SIG-M5 (cell line): Measurements from ENCODE around the gene BARX2.

Experiments
- DNase-seq: peaks from one replicate; lab custom pipeline; 2025; lab: John Stamatoyannopoulos, UW

BARX2 gene

DNA sequence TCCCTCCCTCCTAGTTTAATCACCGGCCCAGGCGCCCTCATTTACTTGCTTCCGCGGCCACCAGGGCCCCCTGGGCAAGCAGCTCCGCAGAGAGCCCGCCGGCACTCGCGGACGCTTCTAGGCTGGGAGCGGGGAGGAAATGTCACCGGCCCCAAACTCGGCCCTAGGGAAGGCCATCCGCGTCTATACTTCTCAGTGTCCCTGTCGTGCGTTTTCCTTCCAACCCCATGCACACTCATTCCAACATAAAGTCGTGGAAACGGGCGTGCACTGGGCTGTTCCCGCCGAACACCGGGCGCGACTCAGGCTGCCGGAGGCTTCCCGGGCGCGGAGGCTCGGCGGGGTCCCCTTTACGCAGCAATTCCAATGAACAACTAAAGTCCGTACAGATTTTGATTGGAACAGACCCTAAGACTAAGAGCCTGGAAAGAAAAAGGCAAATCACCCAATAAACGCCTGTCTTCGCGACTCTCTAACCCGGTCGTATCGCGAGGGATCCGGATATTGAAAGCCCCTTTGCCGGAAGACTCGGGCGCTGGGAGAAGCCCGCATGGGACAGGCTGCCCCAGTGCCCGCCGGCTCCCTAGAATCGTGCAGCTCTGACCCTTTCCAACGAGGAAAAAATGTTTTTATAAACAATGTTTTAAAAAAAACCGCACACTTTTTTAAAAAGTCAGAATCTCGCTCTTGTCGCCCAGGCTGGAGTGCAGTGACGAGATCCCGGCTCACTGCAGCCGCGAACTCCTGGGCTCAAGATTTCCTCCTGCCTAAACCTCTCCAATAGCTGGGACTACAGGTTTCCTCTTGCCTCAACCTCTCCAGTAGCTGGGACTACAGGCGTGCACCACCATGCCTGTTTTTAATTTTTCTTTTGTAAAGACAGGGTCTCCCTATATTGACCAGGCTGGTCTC lies 1.3 kb upstream of the BARX2 start:
- no peak for DNase-seq

DNA sequence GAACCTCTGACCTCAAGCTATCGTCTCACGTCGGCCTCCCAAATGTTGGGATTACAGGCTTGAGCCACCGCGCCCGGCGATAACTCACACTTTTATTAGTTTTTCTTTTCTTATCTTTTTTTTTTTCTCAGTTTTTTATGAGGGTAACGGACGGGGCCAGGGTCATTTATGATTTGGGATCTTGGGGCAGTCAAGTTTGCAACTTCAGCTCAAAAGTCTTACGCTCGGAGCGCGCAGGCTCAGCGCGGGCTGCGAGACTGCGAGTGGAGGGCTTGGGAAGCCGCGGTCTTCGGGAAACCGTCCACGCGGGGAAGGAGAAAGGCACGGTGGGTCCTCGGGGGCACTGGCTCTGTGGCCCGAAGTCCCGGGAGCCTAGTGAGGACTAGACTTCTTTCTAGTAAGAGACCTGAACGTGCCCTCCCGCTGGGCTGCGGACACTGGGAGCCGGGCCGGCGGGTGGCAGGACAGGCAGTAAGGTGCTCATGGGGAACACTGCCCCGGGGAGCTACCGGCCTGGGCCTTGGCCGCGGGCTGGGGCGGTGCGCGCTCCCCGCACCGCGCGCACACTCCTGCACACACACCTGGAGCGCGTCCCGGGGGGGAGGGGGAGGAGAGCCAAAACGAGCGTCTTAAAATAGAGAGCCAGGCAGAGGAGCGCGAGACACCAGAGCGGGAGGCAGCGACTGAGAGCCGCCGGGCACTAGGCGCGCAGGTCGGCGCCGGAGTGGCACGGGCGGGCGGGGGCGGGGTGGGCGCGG lies 476 bp upstream of the BARX2 start:
- DNase-seq, result no peak

DNA sequence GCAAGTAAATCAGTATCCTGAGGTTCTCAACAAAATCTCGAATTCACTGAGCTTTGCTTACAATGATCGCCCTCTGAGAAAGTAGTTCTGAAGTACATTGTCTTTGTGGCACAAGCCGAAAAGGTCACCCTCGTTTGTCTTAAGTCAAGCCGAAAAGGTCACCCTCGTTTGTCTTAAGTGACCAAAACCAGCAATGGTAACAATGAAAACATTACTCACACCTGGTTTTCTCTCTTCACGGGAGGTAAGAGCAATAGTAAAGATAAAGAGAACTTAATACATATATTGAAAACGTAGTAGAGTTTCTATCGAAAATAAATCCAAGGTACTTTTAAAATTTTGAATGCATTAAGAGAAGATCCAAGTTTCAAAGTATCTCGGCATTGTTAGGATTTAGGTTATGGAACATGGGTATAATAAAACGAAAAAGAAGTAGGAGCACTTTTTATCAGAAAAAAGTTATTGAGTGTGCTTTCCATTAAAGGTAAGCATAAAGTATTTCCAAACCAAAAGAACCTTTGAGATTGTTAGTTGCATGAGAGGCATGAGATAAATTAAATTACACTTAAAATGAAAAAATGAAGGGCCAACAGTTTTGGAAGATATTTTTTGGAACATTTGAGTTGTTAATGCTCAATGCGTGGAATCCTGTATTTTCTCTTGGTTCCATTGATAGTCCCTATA lies 1.2 kb downstream of the BARX2 start:
- DNase-seq, result no peak

DNA sequence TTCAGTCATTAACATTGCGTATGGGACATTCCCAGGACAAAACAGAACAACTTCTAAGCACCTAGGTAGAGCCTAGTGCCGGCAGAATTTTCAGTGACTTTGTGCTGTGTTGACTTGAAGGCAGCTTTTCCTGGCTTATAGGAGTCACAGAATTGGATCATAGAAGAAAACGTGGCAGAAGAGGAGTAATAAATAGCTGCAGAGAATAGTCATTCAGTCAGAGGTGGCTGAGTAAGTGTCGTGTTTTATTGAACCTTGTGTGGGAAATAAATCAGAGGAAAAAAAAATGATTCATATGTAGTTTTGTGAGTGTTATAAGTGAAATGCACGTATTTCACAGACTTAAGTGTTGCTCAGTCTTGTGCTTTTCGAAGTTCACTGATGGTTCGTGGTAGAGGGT lies 2.1 kb downstream of the BARX2 start:
- no peak for DNase-seq

DNA sequence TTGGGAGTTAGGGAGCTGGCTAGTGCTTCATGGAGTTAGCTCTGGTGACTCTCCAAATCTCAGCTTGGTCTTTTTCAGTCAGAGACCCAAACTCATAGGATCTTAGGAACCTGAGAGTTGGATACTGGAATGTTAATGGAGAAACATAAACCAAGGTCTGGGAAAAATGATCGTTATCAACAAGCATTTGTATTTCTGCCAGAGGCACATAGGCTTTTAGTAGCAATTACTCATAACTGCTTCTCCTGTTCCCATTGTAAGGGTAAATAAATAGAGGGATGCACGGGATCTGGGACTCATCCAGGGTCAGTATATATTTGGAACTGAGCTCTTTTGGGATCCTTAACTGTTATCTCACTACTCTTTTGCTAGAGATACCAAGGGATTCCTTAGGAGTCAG lies 4.8 kb downstream of the BARX2 start:
- no peak for DNase-seq

DNA sequence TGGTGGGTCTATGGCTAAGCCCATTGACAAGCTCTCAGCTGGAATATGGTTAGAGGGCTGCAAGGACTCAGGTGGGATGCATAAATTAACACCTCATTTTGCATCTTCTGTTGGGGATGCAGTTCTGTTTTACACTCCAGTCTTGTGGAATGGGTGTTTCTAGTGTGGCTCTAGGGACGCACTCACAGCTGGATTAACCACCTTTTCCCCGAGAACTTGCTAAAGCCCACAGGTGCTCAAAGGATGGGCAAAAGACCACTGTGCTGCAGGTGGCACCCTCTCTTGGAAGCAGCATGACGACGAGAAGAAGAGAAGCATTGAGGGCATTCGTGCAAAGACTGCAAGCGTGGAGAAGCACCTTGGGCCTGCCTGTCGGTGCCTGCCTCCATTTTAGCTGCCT lies 6.9 kb downstream of the BARX2 start:
- no peak for DNase-seq

DNA sequence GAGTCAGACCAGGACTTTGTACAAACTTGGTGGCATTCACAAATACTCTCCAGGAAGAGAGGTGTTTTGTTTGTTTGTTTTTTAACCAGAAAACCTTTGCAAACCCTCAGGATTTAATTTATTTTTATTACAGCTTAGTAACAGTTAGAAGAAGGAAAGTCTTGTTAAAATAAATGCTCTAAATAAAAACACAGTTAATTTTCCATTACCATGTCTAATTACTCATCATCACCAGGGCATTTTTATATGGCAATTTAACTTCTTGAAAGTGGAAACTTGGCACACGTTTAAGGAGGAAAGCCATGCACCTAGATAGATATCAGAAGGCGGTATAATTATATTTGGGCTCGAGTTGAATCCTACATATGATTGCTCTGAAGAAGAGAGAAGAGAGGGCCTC lies 7.4 kb downstream of the BARX2 start:
- no peak for DNase-seq

DNA sequence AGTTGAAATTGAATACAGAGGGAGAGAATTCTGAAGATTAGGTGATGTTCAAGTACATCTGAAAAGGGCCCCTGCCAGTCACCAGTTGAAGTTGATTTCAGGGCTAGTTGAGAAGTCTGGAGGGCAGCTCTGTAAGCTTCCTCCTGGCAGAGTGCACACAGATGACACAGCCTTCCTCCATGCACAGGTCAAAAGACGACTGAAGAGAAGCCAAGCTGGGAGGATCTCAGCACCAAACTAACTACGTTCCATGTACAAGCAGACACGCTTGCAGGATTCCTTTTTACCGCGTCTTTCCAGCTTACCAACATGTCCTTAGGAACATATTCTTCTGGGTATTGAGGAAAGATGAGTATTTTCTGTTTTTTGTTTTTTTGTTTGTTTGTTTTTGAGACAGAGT lies 7.9 kb downstream of the BARX2 start:
- DNase-seq, result no peak

DNA sequence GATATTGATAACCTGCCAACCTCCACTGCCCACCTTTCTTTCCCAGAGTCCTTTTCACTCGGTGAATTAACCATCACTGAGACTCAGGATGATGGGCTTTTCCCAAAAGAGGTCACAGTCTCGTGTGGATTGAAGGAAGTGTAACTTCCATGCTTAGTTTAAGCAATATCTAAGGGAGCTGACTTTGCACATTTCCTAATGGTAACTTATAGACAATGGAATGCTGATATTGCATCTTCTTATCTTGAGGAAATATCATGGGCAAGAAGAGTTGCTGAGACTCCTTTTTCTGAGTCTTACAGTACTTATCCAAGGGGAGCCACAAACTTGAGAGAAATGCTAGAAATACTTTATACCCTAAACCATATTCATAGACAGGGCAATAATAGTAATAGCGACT lies 8.8 kb downstream of the BARX2 start:
- no peak for DNase-seq

DNA sequence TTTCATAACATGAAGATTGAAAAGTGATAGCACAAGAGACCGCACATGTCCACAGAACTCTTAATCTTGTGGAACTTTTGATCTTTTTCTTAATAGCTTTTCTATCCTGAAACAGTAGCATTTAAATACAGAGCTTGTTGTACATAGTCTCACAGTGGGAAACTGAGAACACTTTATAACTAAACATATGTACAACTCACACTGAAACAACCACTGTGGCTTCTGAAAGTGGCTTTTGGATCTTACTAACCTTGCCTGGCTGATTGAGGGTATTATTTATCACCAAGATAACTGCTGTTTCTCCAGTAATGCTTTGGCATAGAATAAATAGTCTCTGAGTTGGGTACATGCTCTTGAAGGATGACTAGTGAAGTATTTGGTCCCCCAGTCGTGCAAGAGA lies 10.2 kb downstream of the BARX2 start:
- no peak for DNase-seq

DNA sequence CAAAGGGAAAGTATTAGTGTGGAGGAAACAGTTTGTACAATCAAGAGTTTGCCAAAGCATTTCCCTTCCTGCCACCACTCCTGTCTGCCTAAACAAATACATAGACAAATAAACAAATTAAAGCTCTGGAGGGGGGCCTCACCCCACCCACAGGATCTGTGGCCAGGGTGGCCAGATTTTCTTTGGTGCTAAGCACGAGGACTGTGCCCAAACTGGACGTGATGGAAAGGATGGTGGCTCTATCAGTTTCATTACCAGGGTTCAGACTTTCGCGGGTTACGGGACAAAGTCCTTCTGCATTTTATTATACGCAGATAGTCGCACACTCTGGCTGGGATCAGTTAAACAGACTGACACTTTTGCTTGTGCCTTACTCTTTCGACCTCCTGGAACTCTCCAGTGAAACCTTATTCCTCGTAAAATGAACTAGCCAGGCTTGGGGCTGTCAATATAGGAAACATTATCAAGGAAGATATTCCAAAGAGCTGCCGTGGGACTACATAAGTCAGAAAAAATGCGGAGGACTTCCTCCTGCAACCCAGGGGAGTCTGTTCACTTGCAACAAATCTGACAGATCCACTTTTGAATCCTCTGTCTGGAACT lies 11.2 kb downstream of the BARX2 start:
- DNase-seq, result no peak

DNA sequence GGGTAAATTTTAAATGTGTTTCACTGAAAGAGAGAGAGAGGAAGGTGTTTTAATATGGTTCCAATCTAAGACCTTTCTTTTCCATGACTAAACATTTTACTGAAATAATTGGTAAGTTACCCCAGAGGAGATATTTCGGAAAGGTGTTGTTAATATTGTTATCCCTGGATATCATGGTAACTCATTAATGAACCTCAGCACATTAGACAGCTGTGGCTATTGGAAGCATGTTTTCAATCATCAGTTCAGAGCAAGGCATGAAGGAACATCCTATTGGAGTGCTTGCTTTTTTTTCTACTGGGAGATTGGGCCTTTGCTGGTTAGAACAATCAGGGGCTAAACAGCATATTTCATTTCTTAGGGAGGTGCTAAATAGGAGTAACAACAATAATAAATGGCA lies 11.8 kb downstream of the BARX2 start:
- DNase-seq, result no peak

DNA sequence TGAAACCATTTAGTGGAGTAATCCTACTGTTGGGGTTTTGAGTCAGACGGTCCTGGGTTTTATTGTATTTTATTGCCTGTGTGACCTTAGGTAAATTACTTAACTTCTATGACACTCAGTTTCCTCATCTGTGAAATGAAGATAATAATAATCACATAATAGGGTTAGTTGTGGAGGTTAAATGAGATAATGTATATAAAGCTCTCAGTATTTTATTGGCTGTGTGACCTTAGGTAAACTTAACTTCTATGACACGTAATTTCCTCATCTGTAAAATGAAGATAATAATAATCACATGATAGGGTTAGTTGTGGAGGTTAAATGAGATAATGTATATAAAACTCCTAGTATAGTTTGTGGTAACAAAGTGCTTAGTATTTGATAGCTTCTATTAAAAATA lies 13.2 kb downstream of the BARX2 start:
- no peak for DNase-seq

DNA sequence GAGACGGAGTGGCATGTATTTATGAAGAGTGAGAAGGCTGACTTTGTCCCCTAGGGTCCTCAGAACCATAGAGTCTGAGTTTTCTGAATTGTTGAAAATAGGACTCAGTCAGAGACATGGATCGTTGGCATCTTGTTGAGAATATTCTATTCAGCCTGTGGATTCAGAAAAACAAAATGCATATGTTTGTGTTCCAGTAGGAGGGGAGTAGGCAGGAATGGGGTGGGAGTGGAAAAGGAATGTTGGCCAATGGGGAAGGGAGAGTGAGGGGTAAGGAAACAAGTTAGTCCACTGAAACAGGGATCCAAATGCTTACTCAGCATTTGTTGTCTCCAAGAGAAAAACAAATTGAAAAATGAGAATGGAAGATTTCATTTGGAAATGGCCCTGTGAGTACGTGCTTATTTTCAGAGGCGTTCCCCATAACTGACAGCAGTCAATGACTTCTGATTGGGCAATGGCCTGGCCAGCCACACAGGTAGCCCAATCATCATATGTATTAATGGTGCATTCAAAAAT lies 14.7 kb downstream of the BARX2 start:
- DNase-seq, result no peak

DNA sequence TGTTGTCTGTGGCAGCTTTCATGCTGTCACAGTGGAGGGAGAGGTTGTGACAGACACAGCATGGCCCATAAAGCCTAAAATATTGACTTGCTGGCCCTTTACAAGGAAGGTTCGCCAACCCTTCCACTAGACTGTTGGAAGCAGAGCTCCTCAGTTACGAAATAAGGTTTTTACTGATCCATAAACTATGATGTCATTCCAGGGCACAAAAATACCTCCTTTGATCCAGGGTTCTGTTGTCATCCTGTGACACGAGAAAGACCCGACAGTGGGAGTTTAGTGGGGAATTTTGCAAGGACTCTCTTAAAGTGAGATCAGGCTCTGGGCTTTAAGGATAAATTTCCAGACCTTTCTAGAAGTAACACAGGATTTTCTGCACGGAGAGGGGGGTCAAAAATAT lies 15.7 kb downstream of the BARX2 start:
- DNase-seq, result no peak

DNA sequence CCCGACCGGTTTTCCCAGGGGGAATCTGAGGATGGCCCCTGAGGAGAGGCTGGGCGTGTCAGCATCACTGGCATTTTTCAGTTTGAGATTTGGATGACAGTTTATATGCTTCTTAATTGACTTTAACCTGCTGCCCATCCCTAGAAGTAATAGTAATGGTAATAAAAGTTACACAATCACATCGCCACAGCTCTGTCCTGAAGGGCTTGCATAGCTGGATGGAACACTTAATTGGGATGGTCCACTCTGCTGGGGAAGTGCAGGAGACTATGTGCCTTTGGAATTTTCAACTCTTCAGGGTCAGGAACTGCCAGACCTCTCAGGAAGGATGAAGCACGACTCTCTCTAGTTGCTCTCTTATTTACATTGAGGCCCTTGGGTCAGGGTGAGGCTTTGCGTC lies 16.2 kb downstream of the BARX2 start:
- no peak for DNase-seq

DNA sequence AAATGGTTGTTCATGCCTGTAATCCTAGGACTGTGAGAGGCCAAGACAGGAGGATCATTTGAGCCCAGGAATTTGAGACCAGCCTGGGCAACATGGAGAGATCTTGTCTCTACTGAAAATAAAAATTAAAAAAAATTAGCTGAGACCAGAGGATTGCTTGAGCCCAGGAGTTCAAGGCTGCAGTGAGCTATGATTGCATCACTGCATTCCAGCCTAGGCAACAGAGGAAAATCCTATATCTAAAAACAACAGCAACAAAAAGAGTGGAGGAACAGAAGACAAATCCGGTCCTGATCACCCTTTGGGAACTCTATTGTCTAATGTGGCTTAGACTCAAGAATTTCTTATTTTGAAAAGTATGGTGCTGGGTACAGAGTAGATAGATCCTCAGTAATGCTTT lies 17.3 kb downstream of the BARX2 start:
- DNase-seq, result no peak

DNA sequence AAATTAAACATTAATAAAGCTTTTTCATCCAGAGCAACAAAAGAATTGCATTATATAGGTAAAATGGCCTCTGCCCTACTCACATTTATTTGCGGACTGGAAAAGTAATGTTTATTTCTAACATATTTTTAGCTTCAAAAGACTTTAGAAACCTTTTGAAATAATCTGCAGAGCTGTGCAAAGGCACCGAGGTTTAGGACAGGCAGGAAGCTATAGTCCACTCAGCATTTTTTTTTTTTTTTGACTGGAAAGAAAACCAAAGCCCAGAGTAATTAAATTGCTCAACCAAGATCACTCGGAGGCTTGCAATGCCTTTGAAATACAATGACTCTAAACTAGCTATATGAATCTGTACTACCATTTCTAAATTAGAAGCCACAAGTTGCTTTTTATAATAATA lies 19.1 kb downstream of the BARX2 start:
- DNase-seq, result no peak

DNA sequence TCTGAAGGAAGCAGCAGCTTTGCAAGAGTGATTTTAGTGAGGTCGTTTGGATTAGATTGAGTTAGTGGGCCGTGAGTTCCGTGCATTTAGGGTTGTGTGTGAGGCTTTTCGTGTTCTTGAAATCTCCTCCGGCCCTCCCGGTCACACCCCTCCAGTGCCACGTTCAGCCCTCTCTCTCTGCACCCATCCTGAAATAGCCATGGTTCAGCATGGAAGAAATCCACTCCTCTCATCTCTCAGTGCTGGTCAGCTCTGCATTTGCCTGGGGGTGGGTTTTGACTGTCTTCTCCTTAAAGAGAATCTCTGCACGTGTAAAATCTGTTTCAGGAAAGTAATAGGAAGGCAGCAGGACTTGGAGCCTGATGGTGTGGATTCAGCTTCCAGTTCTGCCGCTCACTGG lies 19.8 kb downstream of the BARX2 start:
- no peak for DNase-seq

DNA sequence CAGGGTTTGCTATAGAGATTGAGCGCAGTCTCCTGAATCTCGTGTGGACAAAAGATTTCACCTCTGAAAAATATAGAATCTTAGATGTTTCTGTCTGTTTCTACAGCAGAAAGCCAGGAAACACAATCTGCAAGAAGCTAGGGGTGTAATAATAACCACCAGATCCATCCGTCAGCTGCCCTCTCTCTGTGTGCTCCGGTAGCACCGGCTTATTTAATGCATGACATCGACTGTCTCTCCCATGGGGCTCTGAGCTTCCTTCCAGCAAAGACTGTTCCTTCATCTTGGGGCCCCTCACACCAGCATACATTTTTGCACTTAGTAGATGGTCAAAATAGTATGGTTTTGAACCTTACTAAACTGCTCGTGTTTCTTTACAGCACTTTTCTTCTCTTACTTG lies 20.2 kb downstream of the BARX2 start:
- DNase-seq, result no peak

DNA sequence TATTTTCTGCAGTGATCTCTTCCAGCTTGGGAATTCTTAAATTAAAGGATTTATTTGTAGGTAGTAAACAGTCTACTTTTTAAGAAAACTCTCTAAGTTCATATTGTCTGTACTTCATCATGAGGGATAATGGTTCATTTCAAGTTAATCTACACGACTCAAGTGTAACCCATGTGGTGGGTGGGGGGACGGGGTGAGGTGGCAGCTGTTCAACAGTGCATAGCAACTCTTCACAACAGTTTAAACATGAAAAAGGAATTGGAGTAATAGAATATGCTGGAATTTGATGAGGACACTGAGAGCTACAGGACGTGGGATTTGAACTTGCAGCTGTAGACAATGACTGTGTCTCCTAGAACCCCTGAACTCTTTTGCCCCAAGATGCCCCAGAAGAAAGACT lies 20.8 kb downstream of the BARX2 start:
- DNase-seq, result no peak
